Esophagus mucosa (tissue), 1 donor: ENCODE results near the gene SCGB1C2. TPM values are rescaled to one million over a fixed set of nuclear protein-coding genes. Genes with fewer than 3 reads are reported as not detected.
"Not testable (repeated sequence)": the region's sequence is repeated elsewhere in the genome, so short reads cannot be mapped to it uniquely, and the experiment has no call there.

Source experiments
- ATAC-seq: fragments of 200-7000 bp; cut with Tn5 transposase; one replicate; pipeline ENCODE4 v1.9.1; 2020
- total RNA-seq: library from RNA; stranded (reverse); gene quantifications from one replicate; pipeline ENCODE4 v1.2.4, GENCODE V29; 2023
- donor health status: DM: yes; HTN: yes; CAD: no.

Gene SCGB1C2
- not detected for total RNA-seq

GRCh38 chr17:137166-137807 is at the start of gene SCGB1C2:
Gene SCGB1C2, plus strand, starts transcription at chr17:137569. Its CDS starts 22 bp downstream, at chr17:137591.
- not testable (repeated sequence) for ATAC-seq

- not testable (repeated sequence) for ATAC-seq
These were observed 24.3 kb upstream of the SCGB1C2 start for GRCh38 chr17:113111-113510.

DNA sequence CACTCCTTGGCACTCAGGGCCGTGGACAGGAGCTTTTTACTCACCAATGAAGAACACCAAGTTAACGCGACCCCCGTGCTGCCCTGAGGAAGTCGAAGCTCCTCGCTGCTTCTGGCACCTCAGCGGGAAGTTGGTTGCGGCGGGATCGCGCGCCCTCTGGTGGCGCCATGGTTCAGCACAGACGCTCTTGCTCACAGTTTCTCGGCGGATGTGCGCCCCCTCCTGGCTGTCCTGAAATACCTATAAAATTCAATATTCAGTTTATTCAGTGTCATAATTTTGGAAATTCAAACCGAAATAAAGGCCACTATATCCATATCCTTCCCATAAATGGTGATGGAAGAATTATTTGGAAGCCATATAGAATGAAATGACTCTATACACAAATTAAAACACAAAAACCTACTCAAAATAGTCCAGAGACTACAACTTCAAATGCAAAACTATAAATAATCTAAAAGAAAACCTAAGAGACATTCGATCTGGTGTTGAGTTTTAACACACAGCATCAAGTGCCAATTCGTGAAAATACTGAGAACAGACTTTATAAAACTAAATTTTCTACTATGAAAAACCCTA is 18.9 kb upstream of the SCGB1C2 start:
- not testable (repeated sequence) for ATAC-seq

GRCh38 chr17:133932-134331 is 3.4 kb upstream of the SCGB1C2 start:
- peak; percentile 43 for ATAC-seq

DNA sequence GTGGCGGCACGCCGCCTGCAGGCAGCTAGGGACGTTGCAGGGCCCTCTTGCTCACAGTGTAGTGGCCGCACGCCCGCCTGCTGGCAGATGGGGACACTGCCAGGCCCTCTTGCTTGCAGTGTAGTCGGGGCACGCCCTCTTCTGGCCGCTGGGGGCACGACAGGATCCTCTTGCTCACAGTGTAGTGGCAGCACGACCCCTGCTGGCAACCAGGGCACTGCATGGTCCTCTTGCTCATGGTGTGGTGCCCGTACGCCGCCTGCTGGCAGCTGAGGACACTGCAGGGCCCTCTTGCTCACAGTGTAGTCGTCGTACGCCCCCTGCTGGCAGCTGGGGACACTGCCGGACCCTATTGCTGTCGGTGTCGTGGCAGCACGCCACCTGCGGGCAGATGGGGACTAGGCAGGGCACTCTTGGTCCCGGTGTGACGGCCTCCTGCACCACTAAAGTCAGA is 3.0 kb upstream of the SCGB1C2 start:
- peak; percentile 86 for ATAC-seq

GRCh38 chr17:135022-135421 is 2.3 kb upstream of the SCGB1C2 start:
- not testable (repeated sequence) for ATAC-seq

DNA sequence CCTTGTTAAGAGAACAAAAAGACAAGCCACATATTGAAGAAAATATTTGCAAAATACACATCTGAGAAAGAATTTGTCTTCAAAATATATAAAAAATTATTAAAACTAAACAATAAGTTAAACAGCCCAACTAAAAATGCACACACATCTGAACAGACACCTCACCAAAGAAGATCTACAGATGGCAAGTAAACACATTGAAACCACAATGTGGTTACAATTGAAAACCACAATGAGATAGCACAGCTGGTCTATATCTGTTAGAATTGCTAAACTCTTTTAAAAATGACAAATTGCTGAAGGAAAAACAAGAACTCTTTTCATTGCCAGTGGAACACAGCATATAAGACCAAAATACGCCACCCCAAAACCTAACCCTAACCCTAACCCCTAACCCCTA is 1.5 kb upstream of the SCGB1C2 start:
- not testable (repeated sequence) for ATAC-seq

GRCh38 chr17:136531-136930 is 838 bp upstream of the SCGB1C2 start:
- ATAC-seq = peak; percentile 54

- ATAC-seq = not testable (repeated sequence)
These were observed 2.2 kb downstream of the SCGB1C2 start for GRCh38 chr17:139401-140205.

DNA sequence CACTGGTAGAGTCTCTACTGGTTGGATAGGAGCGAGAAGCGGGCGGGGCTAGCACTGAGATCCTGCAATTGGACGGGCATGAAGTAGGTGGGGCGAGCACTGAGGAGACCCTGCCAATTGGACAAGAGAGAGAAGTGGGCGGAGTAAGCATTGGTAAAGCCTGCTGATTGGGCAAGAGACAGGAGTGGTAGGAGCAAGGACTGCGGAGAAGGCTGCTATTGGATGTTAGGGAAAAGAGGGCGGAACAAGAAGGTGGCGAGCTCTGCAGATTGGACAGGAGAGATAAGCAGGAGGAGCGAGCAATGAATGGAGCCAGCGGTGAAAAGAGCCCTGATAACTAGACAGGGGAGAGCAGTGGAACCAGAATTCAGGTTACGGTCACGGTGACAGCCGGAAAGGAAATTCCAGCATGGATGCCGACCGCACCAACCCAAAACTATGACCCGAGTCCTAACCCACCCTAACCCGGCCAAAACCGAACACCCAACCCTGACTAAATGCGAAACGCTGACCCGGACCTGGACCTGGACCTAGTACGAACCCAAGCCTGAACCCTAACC is 4.8 kb downstream of the SCGB1C2 start:
- no peak for ATAC-seq

DNA sequence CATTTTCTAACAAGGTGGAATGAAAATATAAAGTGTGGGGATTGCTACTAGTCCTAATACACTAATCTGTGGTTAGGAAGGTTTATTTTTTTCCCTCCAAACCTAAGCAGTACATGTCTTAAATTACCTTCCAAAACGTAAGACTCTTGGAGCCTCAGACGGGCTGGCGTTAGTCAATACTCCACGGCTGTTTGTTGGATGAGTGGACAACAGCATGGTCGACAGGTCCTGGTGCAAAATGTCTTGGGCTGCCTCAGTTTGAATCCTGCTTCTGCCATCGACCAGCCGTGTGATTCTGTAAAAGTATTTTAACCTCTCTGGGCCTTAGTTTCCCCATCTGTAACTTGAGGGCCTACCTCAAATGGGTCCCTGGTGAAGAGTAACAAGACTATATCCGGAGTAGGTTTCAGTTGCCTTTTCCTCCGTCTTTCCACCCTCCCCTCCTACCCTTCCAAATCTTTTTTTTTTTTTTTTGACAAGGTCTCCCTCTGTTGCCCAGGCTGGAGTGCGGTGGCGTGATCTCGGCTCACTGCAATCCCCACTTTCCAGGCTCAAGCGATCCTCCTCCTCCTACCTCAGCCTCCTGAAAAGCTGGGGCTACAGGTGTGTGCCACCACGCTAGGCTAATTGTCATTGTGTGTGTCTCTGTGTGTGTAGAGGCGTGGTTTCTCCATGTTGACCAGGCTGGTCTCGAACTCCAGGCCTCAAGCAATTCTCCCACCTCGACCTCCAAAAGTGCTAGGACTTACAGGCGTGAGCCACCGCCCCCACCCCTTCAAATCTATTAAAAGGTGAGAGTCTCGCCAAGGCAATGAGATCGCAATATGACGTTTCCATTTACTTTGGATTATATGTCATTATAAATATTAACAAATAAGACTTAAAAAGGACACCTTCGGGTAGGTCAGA is 5.8 kb downstream of the SCGB1C2 start:
- no peak for ATAC-seq

GRCh38 chr17:143785-144281 is 6.5 kb downstream of the SCGB1C2 start:
- peak; percentile 90 for ATAC-seq

DNA sequence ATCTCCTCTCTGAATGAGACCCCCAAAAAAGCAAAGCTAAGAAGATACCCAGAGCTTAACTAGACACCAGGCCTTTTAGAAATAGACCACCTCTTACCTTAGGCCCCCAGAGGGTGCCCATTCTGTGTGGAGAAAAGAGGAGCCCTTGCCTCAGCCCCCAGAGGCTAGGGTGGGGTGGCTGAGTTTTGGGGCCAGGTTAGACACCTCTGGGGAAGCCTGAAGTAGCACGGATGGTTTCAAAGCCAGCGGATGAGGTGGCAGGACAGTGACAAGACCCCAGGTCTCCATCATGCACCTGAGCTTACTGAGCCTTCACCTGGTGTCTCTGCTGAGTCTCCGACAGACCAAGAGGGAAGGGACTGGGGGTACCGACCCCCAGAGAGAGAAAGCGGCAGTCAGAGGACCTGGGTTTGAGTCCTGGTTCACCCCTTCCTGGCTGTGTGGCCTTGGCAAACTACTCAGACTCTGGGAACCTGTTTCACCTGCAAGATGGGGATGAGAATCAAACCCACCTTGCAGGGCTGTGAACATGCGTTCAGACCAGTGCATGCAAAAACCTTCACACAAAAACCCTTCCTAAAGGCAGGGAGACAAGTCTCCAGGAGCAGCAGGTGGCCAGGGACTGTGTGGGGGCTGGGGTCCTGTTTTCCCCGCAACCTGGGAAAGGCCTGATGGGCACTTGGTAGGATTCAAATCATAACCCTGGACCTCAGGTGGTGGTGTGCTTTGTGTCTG is 7.7 kb downstream of the SCGB1C2 start:
- no peak for ATAC-seq

DNA sequence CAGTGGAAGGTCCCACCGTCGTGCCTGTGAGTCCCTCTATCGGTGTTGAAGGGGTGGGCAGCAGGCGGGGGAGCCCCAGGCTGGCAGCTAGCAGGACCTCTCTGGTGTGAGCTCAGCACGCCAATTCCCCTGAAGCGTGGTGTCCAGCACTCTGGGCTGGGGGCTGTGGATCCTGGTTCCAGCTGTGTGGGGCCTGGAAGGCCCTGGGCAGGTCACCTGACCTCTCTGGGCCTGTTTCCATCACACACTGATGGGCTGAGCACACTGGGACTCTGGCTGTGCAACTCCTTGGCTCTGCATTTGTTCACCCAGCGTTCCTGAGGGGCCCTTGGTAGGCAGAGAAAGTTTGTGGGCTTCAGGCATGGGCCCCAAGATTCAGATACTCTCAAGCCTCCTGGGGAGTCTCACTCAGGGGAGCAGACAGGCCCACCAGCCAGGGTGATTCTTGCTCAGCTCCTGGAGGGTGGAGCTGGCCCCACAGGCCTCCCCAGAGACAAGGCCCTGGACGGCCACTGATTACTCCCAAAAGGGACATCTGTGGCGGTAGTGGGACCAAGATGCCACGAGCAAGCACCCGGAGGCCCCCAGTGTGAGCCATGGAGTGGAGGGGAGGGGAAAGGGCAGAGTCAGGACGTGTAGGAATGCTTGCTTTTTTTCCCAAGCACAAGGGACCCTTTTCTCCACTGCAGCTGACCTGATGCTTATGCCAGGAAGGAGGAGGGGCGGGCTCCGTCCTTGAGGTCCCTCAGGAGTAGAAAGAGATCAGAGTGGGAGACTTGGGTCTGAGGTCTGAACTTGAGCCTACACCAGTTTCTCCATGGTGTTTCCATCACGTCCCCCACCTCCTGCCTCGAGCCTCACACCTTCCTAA is 8.5 kb downstream of the SCGB1C2 start:
- ATAC-seq = no peak

- no peak for ATAC-seq
These were observed 9.2 kb downstream of the SCGB1C2 start for GRCh38 chr17:146546-146945.

- ATAC-seq = no peak
These were observed 9.8 kb downstream of the SCGB1C2 start for GRCh38 chr17:146983-147761.

GRCh38 chr17:147796-148740 is 10.7 kb downstream of the SCGB1C2 start:
- ATAC-seq = no peak

DNA sequence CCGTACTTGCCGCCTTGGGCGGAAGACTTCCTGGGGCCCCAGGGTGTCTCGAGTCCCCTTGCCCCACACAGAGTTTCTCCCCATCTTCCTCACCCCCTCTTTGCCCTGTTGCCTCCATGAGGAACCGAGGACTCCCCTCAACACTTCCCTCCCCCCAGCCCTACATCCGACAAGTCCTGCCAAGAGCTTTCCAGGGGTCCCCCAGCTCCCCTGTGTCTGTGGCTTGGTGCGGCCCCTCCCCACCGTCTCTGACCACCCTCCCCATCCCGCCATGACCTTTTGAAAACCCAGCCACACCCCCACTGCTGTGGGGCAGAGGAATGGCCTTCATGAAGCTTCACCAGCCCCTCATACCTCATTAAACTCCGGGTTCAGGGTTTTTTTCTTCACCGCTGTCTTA is 11.4 kb downstream of the SCGB1C2 start:
- no peak for ATAC-seq
